ENCODE results near the gene PRKCH.

The PRKCH gene

GRCh38 chr14:61335049-61335448, 13.7 kb downstream of the PRKCH start:
- Mint-ChIP-seq H3K27ac (peak overlapping the region; percentile 92), H3K36me3 (ENCODE audit: low read depth) (peaks cover 35% of the 10 kb centered on the region), H3K9me3 (no peaks in the 10 kb centered on the region), H3K4me3 (peak overlapping the region; percentile 63), H3K4me1 (ENCODE audit: low read depth) (peaks cover 75% of the 10 kb centered on the region), H3K27me3 (ENCODE audit: low read depth) (no peaks in the 10 kb centered on the region)
- no peak for DNase-seq (ENCODE audit: low spot score)

- DNase-seq (ENCODE audit: low spot score) = peak; percentile 24
- H3K9me3 Mint-ChIP-seq = no peaks in the 10 kb centered on the region
- peaks cover 74% of the 10 kb centered on the region for H3K4me1 Mint-ChIP-seq (ENCODE audit: low read depth)
- peaks cover 34% of the 10 kb centered on the region for H3K36me3 Mint-ChIP-seq (ENCODE audit: low read depth)
- H3K27me3 Mint-ChIP-seq (ENCODE audit: low read depth) = no peaks in the 10 kb centered on the region
- H3K27ac Mint-ChIP-seq = peak overlapping the region; percentile 92
- peak overlapping the region; percentile 63 for H3K4me3 Mint-ChIP-seq
Observed at GRCh38 chr14:61335671-61336275, 14.4 kb downstream of the PRKCH start.

- Mint-ChIP-seq H3K27ac (peak overlapping the region; percentile 92), H3K36me3 (ENCODE audit: low read depth) (peaks cover 40% of the 10 kb centered on the region), H3K27me3 (ENCODE audit: low read depth) (no peaks in the 10 kb centered on the region), H3K4me3 (peak overlapping the region; percentile 77), H3K4me1 (ENCODE audit: low read depth) (peaks cover 81% of the 10 kb centered on the region), H3K9me3 (no peaks in the 10 kb centered on the region)
- DNase-seq (ENCODE audit: low spot score) = peak; percentile 59
Observed at GRCh38 chr14:61337893-61338292, 16.5 kb downstream of the PRKCH start.

GRCh38 chr14:61338457-61338856, 17.1 kb downstream of the PRKCH start:
- H3K27ac Mint-ChIP-seq = peak overlapping the region; percentile 92
- no peaks in the 10 kb centered on the region for H3K9me3 Mint-ChIP-seq
- peaks cover 40% of the 10 kb centered on the region for H3K36me3 Mint-ChIP-seq (ENCODE audit: low read depth)
- DNase-seq (ENCODE audit: low spot score) = no peak
- peaks cover 82% of the 10 kb centered on the region for H3K4me1 Mint-ChIP-seq (ENCODE audit: low read depth)
- H3K4me3 Mint-ChIP-seq = peak overlapping the region; percentile 77
- H3K27me3 Mint-ChIP-seq (ENCODE audit: low read depth) = no peaks in the 10 kb centered on the region

- Mint-ChIP-seq H3K36me3 (ENCODE audit: low read depth) (peaks cover 42% of the 10 kb centered on the region), H3K4me3 (peak overlapping the region; percentile 76), H3K9me3 (no peaks in the 10 kb centered on the region), H3K27me3 (ENCODE audit: low read depth) (no peaks in the 10 kb centered on the region), H3K4me1 (ENCODE audit: low read depth) (peaks cover 80% of the 10 kb centered on the region), H3K27ac (peak overlapping the region; percentile 98)
- DNase-seq (ENCODE audit: low spot score) = peak; percentile 26
Observed at GRCh38 chr14:61341275-61342206, 20.2 kb downstream of the PRKCH start.

GRCh38 chr14:61342486-61342885, 21.1 kb downstream of the PRKCH start:
- peak overlapping the region; percentile 76 for H3K4me3 Mint-ChIP-seq
- no peaks in the 10 kb centered on the region for H3K9me3 Mint-ChIP-seq
- H3K36me3 Mint-ChIP-seq (ENCODE audit: low read depth) = peaks cover 46% of the 10 kb centered on the region
- peak overlapping the region; percentile 98 for H3K27ac Mint-ChIP-seq
- DNase-seq (ENCODE audit: low spot score) = peak; percentile 91
- H3K4me1 Mint-ChIP-seq (ENCODE audit: low read depth) = peaks cover 84% of the 10 kb centered on the region
- no peaks in the 10 kb centered on the region for H3K27me3 Mint-ChIP-seq (ENCODE audit: low read depth)

- Mint-ChIP-seq H3K4me3 (peak overlapping the region; percentile 76), H3K27me3 (ENCODE audit: low read depth) (no peaks in the 10 kb centered on the region), H3K4me1 (ENCODE audit: low read depth) (peaks cover 84% of the 10 kb centered on the region), H3K27ac (peak overlapping the region; percentile 98), H3K36me3 (ENCODE audit: low read depth) (peaks cover 44% of the 10 kb centered on the region), H3K9me3 (no peaks in the 10 kb centered on the region)
- DNase-seq (ENCODE audit: low spot score) = no peak
Observed at GRCh38 chr14:61342932-61343331, 21.6 kb downstream of the PRKCH start.

GRCh38 chr14:61343471-61343870, 22.1 kb downstream of the PRKCH start:
- no peak for DNase-seq (ENCODE audit: low spot score)
- peaks cover 85% of the 10 kb centered on the region for H3K4me1 Mint-ChIP-seq (ENCODE audit: low read depth)
- H3K27me3 Mint-ChIP-seq (ENCODE audit: low read depth) = no peaks in the 10 kb centered on the region
- H3K9me3 Mint-ChIP-seq = peaks cover under 1% of the 10 kb centered on the region
- peak overlapping the region; percentile 76 for H3K4me3 Mint-ChIP-seq
- peak overlapping the region; percentile 98 for H3K27ac Mint-ChIP-seq
- peaks cover 48% of the 10 kb centered on the region for H3K36me3 Mint-ChIP-seq (ENCODE audit: low read depth)

- peaks cover 51% of the 10 kb centered on the region for H3K36me3 Mint-ChIP-seq (ENCODE audit: low read depth)
- peak overlapping the region; percentile 98 for H3K27ac Mint-ChIP-seq
- peak overlapping the region; percentile 76 for H3K4me3 Mint-ChIP-seq
- peaks cover 85% of the 10 kb centered on the region for H3K4me1 Mint-ChIP-seq (ENCODE audit: low read depth)
- H3K9me3 Mint-ChIP-seq = peaks cover 5% of the 10 kb centered on the region
- no peaks in the 10 kb centered on the region for H3K27me3 Mint-ChIP-seq (ENCODE audit: low read depth)
- peak; percentile 49 for DNase-seq (ENCODE audit: low spot score)
Observed at GRCh38 chr14:61343991-61344405, 22.6 kb downstream of the PRKCH start.

GRCh38 chr14:61344437-61345150, 23.2 kb downstream of the PRKCH start:
- Mint-ChIP-seq H3K27ac (peak overlapping the region; percentile 98), H3K4me3 (peak overlapping the region; percentile 76), H3K4me1 (ENCODE audit: low read depth) (peaks cover 88% of the 10 kb centered on the region), H3K27me3 (ENCODE audit: low read depth) (no peaks in the 10 kb centered on the region), H3K9me3 (peaks cover 7% of the 10 kb centered on the region), H3K36me3 (ENCODE audit: low read depth) (peaks cover 53% of the 10 kb centered on the region)
- DNase-seq (ENCODE audit: low spot score) = no peak

- peaks cover 87% of the 10 kb centered on the region for H3K4me1 Mint-ChIP-seq (ENCODE audit: low read depth)
Observed at GRCh38 chr14:61345151-61345482, 23.7 kb downstream of the PRKCH start.

GRCh38 chr14:61346221-61346620, 24.8 kb downstream of the PRKCH start:
- peak overlapping the region; percentile 35 for H3K4me3 Mint-ChIP-seq
- peak overlapping the region; percentile 98 for H3K27ac Mint-ChIP-seq
- H3K36me3 Mint-ChIP-seq (ENCODE audit: low read depth) = peaks cover 47% of the 10 kb centered on the region
- H3K27me3 Mint-ChIP-seq (ENCODE audit: low read depth) = no peaks in the 10 kb centered on the region
- DNase-seq (ENCODE audit: low spot score) = no peak
- H3K4me1 Mint-ChIP-seq (ENCODE audit: low read depth) = peaks cover 88% of the 10 kb centered on the region
- H3K9me3 Mint-ChIP-seq = peaks cover 7% of the 10 kb centered on the region

More at GRCh38 chr14:61345151-61345482, 23.7 kb downstream of the PRKCH start:
- Mint-ChIP-seq H3K36me3 (ENCODE audit: low read depth) (peaks cover 52% of the 10 kb centered on the region), H3K27ac (peak overlapping the region; percentile 98), H3K9me3 (peaks cover 7% of the 10 kb centered on the region), H3K4me3 (peak overlapping the region; percentile 76), H3K27me3 (ENCODE audit: low read depth) (no peaks in the 10 kb centered on the region)
- DNase-seq (ENCODE audit: low spot score) = no peak

- H3K9me3 Mint-ChIP-seq = peaks cover 7% of the 10 kb centered on the region
- peak overlapping the region; percentile 51 for H3K4me3 Mint-ChIP-seq
- H3K27ac Mint-ChIP-seq = peak overlapping the region; percentile 85
- H3K27me3 Mint-ChIP-seq (ENCODE audit: low read depth) = no peaks in the 10 kb centered on the region
- H3K36me3 Mint-ChIP-seq (ENCODE audit: low read depth) = peaks cover 43% of the 10 kb centered on the region
- DNase-seq (ENCODE audit: low spot score) = no peak
- H3K4me1 Mint-ChIP-seq (ENCODE audit: low read depth) = peaks cover 88% of the 10 kb centered on the region
Observed at GRCh38 chr14:61346793-61347192, 25.4 kb downstream of the PRKCH start.

Measured in T-helper 2 cell treated with Interferon-gamma antibody and Interleukin-4, amounts not matched to agents 5 μg/mL and 100 μg/mL, for 36 hours (primary cell).